GM21360 (cell line): Measurements from ENCODE around the gene USP3.

Experiments
- ATAC-seq: cut with Tn5 transposase; IDR thresholded peaks from one replicate; pipeline ENCODE4 v1.9.1; 2021; ENCODE audit warnings: mild to moderate bottlenecking, moderate library complexity; ENCODE audit not compliant: unreplicated experiment

USP3 gene, protein sequence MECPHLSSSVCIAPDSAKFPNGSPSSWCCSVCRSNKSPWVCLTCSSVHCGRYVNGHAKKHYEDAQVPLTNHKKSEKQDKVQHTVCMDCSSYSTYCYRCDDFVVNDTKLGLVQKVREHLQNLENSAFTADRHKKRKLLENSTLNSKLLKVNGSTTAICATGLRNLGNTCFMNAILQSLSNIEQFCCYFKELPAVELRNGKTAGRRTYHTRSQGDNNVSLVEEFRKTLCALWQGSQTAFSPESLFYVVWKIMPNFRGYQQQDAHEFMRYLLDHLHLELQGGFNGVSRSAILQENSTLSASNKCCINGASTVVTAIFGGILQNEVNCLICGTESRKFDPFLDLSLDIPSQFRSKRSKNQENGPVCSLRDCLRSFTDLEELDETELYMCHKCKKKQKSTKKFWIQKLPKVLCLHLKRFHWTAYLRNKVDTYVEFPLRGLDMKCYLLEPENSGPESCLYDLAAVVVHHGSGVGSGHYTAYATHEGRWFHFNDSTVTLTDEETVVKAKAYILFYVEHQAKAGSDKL

DNA sequence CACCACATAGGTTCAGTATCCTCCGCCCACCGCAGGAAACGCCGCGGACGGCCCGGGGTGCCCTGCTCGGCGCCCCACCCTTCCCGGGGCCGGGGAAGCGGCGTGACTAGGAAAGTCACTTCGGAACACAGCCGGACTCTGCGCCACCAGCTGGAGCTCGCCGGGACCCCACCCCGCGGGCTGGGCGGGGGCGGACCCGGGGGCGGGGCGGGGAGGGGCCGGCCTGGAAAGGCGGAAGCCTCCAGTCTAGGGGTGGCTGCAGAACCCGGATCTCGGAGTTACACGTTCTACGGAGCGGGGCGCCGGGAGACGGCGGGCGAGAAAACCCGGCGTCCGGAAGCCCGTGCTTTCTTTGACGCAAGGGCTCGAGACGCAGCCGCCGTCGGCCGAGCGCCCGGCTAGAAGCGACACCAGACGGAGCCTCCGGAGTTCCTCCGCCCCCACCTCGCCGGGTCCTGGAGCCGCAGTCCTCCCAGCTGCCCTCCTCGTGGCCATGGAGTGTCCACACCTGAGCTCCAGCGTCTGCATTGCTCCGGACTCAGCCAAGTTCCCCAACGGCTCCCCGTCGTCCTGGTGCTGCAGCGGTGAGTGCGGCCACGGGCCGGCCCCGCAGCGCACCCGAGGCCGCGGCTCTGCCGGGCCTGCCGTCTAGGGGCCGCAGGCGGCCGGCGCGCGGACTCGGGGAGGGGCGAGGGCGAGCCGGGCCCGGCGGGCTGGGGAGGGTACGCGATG, at the start of gene USP3:
USP3 (plus strand) TSS at position 347 of the 732 bp plus-strand sequence; CDS start at position 494, 147 bp downstream.
- ATAC-seq, result peak; percentile 52

DNA sequence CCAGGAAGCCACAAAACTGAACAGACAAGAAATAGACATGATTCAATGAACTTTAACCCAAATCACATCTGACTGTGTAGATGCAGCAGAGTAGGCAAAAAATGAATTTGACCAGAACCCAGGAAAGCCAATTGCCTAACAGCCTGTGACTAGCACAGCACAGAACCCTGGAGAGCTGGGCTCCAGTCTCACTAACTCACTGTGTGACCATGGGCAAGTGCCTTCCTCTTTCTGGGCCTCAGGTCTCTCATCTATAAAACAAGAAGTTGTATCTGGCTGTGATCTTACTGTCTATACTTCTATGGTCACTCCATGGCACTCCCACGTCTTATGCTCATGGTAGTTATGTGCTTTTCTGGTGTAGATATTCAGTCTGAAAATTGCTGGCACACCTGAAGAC, 48.1 kb upstream of the USP3 start:
- ATAC-seq, result no peak

DNA sequence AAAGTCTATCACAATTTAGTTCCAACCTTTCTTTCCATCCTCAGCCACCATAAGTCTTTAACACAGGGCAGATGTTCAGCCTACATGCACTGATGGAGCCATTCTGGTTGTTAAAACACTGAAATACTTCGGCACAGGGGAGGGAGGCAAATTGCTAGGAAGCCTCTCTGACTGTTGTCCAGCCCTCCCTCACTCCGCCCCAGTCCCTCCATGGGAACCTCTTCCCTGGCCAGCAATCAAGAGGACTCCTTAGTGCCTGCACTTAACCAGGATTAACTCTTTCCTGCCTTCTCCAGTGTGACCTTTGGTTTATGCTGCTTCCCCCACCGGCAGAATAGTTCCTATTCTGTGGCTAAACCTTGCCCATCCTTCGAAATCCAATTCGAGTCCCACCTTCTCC, 47.0 kb upstream of the USP3 start:
- ATAC-seq, result no peak

DNA sequence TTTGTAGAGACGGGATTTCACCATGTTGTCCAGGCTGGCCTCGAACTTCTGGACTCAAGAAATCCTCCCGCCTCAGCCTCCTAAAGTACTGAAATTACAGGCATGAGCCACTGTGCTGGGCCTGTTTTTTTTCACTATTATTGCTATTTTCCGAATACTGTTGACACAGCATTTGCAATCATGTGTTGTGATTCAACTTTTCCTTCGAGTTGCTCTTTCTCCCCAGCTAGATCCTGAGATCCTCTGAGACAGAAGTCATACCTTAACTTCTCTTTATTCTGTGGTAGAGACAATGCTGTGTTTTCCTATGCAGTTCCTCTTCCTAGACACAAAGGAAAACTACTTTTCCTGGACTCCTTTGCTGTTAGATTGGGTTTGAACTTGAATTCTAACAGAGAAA, 46.4 kb upstream of the USP3 start:
- no peak for ATAC-seq

DNA sequence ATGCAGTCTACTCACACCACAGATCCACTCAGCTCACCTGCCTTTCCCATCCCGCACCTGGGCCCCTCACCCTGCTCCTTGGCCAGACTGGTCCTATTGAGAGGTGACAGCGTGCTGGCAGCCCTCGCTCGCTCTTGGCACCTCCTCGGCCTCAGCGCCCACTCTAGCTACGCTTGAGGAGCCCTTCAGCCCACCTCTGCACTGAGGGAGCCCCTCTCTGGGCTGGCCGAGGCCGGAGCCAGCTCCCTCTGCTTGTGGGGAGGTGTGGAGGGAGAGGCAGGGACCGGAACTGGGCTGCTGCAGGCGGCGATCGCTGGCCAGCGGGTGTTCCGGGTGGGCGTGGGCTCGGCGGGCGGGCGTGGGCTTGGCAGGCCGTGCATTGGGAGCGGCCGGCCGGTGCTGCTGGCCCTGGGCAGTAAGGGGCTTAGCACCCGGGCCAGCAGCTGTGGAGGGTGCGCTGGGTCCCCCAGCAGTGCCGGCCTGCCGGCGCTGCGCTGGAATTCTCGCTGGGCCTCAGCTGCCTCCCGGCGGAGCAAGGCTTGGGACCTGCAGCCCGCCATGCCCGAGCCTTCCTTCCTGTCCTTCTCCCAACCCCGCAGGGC, 45.5 kb upstream of the USP3 start:
- no peak for ATAC-seq

DNA sequence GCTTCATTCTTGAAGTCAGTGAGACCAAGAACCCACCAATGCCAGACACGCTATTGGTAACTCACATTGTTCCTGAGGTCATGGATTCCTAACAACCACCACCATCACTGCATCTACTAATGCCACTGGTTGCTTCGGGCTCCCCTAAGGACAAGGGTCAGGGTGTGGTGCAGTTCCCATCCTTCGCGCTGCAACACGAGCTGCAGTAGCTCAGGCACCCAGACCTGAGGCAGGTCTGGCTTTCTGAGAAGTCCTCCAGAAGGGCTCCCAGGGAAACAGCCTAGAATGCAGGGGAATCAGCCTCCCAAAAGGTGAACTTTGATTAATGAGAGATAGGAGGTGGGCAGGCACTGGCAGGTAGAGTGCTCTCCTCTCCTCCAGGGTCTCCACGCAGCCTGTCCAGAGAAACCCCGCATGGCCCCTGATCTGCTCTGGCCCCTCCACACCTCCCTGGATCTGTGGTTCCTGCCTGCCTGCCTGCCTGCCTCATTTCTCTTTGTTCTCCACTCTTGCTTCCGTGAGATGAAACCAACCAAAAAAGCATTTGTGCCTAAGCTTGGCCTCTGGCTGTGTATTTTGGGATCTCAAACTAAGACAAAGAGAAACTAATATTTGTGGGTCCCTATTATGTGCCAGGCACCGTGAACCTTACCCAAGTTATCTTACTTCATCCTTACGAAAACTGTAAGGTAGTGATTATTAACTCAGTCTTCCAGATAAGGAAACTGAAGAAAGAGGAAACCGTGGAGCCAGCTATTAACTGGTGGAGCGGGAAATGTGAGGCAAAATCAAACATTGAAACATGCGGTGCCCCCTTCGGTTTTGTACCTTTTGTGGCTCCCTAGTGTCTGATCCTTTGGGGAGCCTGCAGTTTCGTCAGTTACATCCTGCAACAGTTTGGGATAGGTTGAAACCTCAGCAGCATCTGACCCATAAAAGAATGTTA, 43.9 kb upstream of the USP3 start:
- ATAC-seq, result no peak

DNA sequence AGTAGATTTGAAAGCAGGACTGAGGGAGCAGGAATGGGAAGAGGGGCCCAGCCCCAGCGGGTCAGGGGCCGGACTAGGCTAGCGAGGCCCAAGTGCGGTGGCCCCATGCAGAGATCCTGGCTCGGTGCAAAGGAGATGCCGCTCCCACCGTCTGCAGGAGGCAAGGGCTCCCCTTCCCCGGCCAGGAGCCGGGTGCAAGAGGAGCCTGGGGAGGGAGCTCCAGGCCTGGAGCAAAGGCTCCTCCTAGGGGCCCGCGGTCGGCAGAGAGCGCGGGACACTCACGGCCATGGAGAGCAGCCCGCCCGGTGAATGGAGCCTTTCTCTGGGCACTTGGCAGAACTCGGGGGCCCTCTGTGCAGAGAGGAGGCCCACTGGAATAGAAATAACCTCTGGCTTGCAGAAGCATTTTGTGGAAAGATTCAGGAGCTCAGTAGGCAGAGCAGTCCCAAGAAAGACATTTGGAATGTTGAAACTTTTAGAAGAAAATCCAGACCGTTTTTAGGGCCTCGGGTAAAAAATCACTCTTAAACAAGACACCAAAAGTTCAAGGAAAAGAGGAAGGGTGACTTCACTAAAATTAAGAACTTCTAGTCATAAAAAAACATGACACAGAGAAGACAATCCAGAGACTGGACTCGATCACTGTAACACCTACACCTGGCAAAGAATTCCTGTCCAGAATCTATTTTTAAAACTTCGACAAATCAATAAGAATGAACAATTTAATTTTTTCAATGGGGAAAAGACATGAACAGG, 43.0 kb upstream of the USP3 start:
- no peak for ATAC-seq

DNA sequence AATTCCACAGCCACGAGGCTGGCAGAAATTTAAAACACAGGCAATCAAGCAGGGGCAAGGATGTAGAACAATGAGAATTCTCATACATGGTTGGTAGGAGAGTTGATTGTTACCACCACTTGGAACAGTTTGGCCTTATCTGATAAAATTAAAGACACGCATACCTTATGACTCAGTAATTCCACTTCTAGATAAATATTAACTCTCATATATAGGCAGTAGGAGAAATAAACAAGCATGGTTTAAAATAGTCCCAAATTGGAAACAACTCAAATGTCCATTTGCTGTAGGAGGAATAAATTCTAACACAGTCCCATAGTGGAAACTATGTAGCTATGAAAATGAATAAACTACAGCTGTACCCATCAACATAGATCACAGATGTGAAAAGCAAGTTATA, 42.3 kb upstream of the USP3 start:
- ATAC-seq, result no peak

DNA sequence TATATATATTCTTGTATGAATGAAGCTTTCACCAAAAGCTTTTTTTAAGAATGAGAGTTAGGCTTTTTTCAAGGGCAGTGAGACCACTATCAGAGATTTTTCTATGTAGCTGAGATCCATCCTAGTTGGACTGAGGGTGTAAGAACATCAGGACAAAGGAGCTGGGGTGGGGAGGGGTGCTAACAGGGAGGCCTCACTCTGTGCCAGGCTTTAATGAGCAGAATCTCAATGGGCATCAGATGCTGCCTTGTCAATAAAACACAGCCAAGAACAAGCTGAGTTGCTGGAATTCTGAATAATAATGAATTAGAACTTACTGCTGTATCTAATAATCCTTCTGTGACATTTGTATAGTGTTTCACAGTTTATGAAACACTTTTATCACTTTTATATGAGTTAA, 41.4 kb upstream of the USP3 start:
- no peak for ATAC-seq

DNA sequence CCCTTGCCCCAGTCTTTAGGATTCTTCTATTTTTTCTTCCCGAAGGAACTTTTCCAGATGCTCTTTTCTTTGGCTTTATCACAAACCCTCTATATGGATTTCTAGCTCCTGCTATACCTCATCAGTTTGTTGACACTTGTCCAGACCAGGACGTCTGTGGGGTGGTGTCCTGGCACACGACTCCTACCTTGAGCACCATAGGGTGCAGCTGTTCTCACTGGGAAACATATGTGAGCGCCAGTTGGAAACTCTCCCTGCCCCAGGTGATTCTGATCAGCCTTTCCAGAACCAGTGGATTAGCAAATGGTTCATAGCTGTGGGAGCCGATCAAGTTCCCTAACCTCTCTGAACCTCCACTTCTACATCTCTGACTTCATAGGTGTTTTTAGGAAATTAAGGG, 40.6 kb upstream of the USP3 start:
- ATAC-seq, result no peak

DNA sequence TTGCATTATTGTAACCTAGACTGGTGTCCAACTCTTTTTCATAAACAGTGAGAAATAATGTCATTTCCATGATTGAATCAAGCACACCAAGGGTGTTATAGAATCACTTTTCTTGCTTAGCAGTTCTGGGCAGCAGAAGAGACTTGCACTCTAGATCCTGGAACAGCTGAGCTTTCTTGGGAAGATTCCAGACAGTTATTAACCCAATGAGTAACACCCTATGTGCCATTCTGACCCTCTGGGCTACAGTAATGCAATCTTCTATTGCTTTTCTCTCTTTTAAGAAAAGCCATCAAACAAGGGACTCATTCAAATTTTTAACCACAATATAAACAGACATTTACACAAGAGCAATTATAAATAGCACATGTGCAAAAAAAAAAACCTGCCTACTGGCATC, 39.3 kb upstream of the USP3 start:
- ATAC-seq, result no peak

DNA sequence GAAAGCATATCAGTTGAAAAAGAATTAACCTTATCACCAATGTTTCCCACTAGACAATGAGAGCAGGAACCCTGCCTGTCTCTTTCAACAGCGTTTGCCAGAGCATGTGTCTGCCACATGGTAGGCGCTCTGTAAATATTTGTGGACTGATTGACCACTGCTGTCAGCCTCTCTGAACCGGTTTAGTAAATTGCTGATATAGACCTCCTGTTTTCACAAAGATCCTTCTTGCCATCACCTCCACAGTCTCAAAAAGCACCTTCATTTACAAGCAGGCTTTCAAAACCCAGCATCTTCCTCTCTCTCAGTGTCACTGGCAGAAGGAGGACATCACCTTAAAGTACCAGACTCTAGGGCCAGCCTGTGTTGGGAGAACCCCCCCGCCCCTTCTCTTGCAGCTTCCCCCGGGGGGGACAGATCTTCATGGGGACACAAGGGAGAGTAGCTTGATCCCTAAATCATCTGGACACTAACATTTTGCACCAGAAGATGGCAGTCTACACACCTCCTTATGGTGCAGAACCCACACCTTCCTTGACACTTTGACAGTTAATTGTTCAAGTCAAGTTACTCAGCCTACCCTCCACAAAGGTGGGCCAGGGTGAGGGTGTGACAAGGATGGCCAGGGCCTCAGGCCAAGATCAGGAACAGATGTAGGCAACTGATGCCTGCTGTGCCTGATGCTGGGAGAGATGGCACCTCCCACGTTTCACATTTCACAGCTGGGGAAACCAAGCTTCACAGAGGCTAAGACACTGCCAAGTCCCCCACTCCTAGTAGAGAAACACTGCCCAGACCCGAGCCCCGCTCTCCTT, 37.8 kb upstream of the USP3 start:
- ATAC-seq, result no peak

DNA sequence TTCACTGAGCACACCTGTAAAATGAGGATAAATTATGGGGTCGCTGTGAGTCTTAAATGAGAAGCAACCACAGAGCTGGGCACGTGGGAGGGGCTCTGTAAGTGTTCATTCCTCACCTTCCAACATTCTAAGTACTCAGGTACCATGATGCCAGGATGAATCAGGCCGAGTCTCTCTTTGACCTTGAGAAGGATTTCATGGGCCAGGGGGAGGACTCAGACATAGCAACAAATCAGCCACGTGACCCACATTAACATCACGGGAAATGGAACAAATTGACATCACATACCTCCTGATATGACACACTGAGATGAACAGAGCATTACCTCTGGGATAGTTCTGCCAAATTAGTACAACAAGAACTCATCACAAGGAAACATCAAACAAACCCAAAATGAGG, 35.2 kb upstream of the USP3 start:
- no peak for ATAC-seq

DNA sequence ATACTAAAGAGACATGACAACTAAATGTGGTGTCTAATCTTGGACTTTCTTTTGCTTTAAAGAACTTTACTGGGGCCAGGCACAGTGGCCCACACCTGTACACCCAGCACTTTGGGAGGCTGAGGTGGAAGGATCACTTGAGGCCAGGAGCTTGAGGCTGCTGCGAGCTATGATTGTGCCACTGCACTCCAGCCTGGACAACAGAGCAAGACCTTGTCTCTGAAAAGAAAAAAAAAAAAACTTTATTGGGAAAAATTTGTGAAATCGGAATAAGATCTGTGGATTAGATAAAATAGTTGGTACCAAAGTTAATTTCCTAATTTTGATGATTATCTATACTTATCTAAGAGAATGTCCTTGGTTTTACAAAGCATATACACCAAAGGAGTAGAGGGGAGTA, 34.4 kb upstream of the USP3 start:
- ATAC-seq, result no peak

DNA sequence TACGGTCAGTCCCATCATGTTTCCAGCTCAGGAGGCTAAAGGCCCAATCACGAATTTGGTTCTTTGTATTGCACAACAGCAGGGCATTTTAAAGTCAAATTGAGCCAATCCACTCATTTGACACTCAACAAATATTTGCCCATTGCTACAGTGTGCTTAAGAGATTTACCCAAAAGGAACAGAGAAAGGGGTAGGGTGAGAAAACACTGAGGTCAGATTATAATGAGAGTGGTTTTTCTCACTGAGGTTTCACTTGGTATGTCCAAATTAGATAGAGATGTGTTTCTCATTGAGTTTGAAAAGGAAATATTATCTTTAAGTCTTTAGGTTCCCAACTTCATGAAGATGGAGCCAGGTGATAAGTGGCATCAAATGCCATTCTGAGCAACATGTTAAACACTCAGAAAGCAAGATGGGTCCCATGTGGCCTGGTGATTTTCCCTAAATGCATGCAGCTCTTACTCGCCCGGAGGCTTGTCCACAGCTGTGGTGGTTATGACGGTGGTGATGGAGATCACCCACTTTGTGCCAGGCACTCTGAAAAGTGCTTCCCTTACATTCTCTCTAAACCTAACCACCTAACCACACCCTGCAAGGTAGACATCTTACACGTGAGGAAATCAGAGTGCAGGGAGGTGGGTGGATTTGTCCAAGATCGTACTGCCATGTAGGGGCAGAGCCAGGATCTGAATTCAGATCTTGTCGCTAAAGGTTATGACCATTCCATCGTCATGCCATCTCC, 31.2 kb upstream of the USP3 start:
- no peak for ATAC-seq

DNA sequence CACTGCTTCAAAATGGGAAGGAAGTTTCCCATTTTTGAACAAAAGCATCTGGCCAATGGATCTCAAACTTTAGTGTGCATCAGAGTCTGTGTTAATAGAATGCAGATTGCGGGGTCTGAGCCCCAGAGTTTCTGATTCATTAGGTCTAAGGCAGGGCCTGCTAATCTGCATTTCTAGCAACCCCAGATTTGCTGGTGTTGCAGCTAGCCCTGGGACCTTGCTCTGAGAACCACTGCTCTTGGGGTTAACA, 30.7 kb upstream of the USP3 start:
- ATAC-seq, result peak; percentile 12

DNA sequence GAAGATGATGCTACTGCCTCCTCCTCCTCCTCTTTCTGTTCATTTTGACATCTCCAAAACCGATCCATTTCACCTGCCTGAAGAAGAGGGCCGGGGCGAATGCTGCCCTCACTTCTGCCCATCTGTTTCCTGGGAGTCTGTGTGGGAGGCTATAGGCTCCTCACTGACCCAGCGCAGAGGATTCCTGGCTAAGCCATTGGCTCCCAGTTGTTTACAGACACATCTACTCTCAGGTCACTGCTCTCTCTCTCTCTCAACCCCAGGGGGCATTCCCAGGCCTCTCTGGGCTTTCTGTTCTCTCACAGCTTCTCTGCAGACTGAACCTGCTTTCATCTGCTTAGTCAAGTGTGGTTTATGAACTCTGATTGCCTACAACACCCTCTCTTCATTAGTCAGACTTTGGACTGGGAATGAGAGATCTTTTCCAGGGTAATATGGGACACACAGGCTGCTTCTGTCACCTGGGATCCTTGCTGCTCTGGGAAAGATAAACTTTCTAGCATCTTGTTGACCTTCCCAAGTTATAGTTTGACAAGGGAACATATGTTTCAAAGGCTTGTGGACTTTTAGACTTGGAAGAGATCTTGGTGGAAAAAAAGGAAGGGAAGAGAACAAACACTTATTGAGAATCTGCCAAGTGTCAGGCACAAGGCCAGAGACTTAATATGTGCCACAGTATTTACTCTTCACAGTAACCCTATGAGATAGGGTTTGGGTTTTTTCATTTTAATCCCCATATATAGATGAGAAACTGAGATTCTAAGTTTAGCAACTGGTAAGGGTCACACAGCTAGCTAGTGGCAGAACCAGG, 30.2 kb upstream of the USP3 start:
- ATAC-seq, result peak; percentile 48

DNA sequence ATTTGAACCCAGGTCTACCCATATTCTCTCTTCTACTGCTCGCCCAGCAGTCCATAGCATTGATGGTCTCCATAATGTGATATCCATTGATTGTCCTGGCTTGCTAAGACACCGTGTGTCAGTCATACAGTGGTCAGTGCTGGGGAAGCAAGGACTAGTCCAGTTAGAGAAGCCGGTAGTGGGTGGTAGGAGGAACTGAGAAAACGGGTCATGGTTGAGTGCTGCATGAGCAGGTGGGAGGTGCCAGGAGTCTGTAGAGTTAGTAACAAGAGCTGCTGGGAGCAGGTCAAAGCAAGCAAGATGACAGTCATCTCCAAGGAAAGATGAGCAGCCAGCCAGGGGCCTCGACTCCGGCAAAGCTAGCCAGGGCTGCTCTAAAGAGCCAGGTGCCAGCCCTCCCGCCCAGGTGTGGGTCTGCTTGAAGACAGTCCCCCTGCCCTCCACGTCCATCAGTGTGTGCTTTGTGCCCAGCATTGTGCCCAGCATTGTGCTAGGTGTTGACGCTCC, 29.5 kb upstream of the USP3 start:
- ATAC-seq, result peak; percentile 54
